OCI-LY7 (cell line): ENCODE measurements around the gene CD8A.

ENCODE experiments used
- EZH2phosphoT487 ChIP-seq: fragments of 200-600 bp; sonication (generic); IDR thresholded peaks from 2 replicates; pipeline ENCODE4 v1.6.1; 2018; ENCODE audit warnings: low read depth, borderline replicate concordance, mild to moderate bottlenecking, mixed run types, antibody characterized with exemption, low read length, moderate library complexity, mixed read lengths
- TF ChIP-seq, protein P1 (sequence below): fragments of 200-600 bp; sonication (generic); conservative IDR thresholded peaks from 2 replicates; pipeline ENCODE4 v1.5.1; 2014; ENCODE audit warnings: mild to moderate bottlenecking, antibody characterized with exemption, low read length, moderate library complexity, mixed read lengths

DNA sequence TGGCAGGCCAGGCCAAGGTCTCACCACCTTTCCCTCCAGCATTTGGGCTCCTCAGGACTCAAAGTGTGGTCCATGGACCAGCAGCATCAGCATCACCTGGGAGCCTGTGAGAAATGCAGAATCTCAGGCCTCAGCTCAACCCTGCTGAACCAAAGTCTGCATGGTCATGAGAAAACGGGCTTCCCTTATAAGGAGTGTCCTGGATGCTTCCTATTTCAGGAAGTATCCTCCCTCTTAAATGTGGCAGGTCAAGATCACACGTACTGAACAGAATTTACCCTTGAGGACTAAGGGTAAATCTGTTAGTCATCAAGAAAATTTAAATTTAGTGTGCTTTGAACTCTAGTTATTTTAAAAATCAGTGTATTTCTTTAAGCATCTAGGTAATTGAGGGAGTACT lies 11.8 kb downstream of the CD8A start:
- TF ChIP-seq, protein P1, sequence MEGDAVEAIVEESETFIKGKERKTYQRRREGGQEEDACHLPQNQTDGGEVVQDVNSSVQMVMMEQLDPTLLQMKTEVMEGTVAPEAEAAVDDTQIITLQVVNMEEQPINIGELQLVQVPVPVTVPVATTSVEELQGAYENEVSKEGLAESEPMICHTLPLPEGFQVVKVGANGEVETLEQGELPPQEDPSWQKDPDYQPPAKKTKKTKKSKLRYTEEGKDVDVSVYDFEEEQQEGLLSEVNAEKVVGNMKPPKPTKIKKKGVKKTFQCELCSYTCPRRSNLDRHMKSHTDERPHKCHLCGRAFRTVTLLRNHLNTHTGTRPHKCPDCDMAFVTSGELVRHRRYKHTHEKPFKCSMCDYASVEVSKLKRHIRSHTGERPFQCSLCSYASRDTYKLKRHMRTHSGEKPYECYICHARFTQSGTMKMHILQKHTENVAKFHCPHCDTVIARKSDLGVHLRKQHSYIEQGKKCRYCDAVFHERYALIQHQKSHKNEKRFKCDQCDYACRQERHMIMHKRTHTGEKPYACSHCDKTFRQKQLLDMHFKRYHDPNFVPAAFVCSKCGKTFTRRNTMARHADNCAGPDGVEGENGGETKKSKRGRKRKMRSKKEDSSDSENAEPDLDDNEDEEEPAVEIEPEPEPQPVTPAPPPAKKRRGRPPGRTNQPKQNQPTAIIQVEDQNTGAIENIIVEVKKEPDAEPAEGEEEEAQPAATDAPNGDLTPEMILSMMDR = no peak
- TF ChIP-seq EZH2phosphoT487 = no peak
